CD4-positive, alpha-beta memory T cell (primary cell): ENCODE results near the gene FAM222A. TPM values are rescaled to one million over a fixed set of nuclear protein-coding genes. Genes with fewer than 3 reads are reported as not detected.

Source experiments
- CTCF ChIA-PET: fragments of 350-600 bp; sonication (Branson Sonifier 250); formaldehyde crosslinking; loops from one replicate; lab custom pipeline; 2021; ENCODE audit warnings: inconsistent platforms; ENCODE audit not compliant: partially characterized antibody; lab: Charles Lee
- POLR2A ChIA-PET: fragments of 350-600 bp; sonication (Branson Sonifier 250); formaldehyde crosslinking; loops from one replicate; lab custom pipeline; 2021; ENCODE audit not compliant: partially characterized antibody; lab: Charles Lee
- DNase-seq, 5 donors: peaks; one replicate each; pipeline versions ENCODE4 v3.0.0 to v3.0.0-alpha.2; 2020 to 2022; ENCODE audit warnings: mixed read lengths in 1 of 5
- H3K27ac ChIP-seq: one replicate; pipeline ENCODE4 v1.7.0; 2013; ENCODE audit warnings: low read depth, low read length
- H3K27me3 ChIP-seq: 2 replicates; pipeline ENCODE4 v1.7.0; 2013; ENCODE audit warnings: mild to moderate bottlenecking, low read length, moderate library complexity; ENCODE audit not compliant: insufficient read depth
- H3K36me3 ChIP-seq: 2 replicates; pipeline ENCODE4 v1.7.0; 2013; ENCODE audit warnings: mild to moderate bottlenecking, low read length, moderate library complexity; ENCODE audit not compliant: insufficient read depth
- H3K4me1 ChIP-seq: 2 replicates; pipeline ENCODE4 v1.7.0; 2013; ENCODE audit warnings: mild to moderate bottlenecking, low read length, moderate library complexity; ENCODE audit not compliant: insufficient read depth
- H3K4me3 ChIP-seq, 2 donors: one replicate each; pipeline ENCODE4 v1.7.0; 2013; ENCODE audit warnings: low read length in 2 of 2, mild to moderate bottlenecking in 1 of 2
- H3K9me3 ChIP-seq, 2 donors: one replicate each; pipeline ENCODE4 v1.7.0; 2013; ENCODE audit warnings: low read length in 2 of 2, control low read depth in 1 of 2; ENCODE audit not compliant: control insufficient read depth in 1 of 2
- H3K27ac Mint-ChIP-seq, 7 donors: one replicate each; pipeline ENCODE4 v1.8.0; 2020 to 2021; ENCODE audit warnings: mixed read lengths in 7 of 7, mild to moderate bottlenecking in 6 of 7, inconsistent platforms in 3 of 7, moderate library complexity in 3 of 7
- H3K27me3 Mint-ChIP-seq, 2 donors: one replicate each; pipeline ENCODE4 v1.8.0; 2020 to 2021; ENCODE audit warnings: mixed read lengths in 2 of 2
- H3K36me3 Mint-ChIP-seq, 2 donors: one replicate each; pipeline ENCODE4 v1.8.0; 2020 to 2021; ENCODE audit warnings: mixed read lengths in 2 of 2, inconsistent platforms in 1 of 2, mild to moderate bottlenecking in 1 of 2
- H3K4me1 Mint-ChIP-seq, 4 donors: one replicate each; pipeline ENCODE4 v1.8.0; 2020 to 2021; ENCODE audit warnings: mixed read lengths in 4 of 4, mild to moderate bottlenecking in 1 of 4
- H3K4me3 Mint-ChIP-seq, 8 donors: one replicate each; pipeline ENCODE4 v1.8.0; 2020 to 2021; ENCODE audit warnings: mixed read lengths in 8 of 8, mild to moderate bottlenecking in 7 of 8, moderate library complexity in 6 of 8, inconsistent platforms in 3 of 8
- H3K9me3 Mint-ChIP-seq, 8 donors: one replicate each; pipeline ENCODE4 v1.8.0; 2020 to 2021; ENCODE audit warnings: mixed read lengths in 8 of 8, mild to moderate bottlenecking in 5 of 8, inconsistent platforms in 3 of 8, moderate library complexity in 1 of 8
- intact Hi-C: fragments of 100-400 bp; cut with micrococcal nuclease; formaldehyde crosslinking; loops from one replicate; pipeline ENCODE4 v1.15.1; 2023
- polyA plus RNA-seq, 2 donors: library from polyadenylated mRNA; unstranded; fragments of 300-500 nt; fragmentation: Illumina TruSeq; gene quantifications; one replicate each; pipeline ENCODE4 v1.2.3, GENCODE V29; 2021
- total RNA-seq, 2 experiments: library from RNA; stranded (reverse); gene quantifications; one replicate each; pipeline ENCODE4 v1.2.3, GENCODE V29; 2021

The FAM222A gene
- total and polyA plus RNA-seq, 4 experiments from 2014 or later, result 0.25 to 0.69 (median 0.55) TPM; not detected in 1

DNA sequence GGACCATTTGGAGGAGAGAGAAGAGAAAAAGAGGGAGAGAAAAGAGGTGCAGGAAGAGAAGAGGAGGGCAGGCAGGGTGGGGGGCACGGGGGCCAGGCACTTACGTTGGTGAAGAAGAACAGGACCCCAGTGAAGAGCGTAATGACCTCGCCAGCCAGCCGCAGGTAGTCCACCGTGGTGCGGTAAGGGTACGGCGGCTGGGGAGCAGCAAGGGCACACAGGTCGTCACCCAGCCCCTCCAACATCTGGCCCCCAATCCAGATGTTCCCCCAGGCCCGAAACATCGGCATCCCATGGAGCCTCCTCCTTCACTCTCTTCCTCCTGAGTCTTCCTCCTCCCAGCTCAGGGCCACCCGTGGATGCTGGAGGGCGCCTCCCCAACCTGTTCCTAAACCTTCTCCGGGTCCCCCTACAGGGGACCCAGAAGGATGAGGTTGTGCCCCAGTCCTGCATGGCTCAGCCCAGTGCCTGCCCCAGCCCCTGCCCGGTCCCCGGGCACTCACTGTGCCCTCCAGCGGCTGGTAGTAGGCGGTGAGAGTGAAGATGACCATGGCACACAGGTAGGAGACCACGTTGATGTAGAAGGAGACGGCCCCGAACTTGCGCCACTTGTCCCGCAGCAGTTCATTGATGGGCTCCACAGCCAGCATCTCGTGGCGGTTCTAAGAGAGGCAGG lies 80.3 kb downstream of the FAM222A start:
- DNase-seq, result no peak
- no peaks in the 10 kb centered on the region for H3K36me3 Mint-ChIP-seq
- H3K27me3 Mint-ChIP-seq, result peaks cover 4 to 26% of the 10 kb centered on the region in 2 donors

DNA sequence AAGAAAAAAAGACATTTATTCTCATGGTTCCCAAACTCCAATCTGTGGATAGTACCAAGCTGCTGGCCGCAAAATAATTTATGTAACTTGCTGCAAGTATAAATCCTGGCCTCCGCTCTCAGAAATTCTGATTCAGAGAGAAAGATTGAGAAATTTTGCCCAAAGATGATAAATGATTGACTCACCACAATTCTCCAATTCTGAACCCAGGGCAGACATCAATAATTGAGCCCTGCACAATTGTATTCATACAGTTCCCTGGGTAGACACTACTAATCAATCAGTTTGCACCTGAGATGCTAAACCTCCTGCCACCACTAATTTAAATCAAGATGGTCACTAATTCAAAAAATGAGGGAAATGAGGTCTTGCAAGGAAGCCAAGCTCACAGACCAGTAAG lies 81.4 kb downstream of the FAM222A start:
- Histone ChIP-seq H3K36me3 (no peaks in the 10 kb centered on the region), H3K9me3 (no peaks in the 10 kb centered on the region), H3K4me1 (no peaks in the 10 kb centered on the region), H3K4me3 (no peak overlapping the region), H3K27ac (no peak overlapping the region), H3K27me3 (no peaks in the 10 kb centered on the region)
- intact Hi-C loops, result no loop called here
- no peak overlapping the region for H3K27ac Mint-ChIP-seq
- ChIA-PET POLR2A (no interaction called here), CTCF (interaction anchor here (2.8 kb wide), 1 partner anchor 10 kb away, joined by 13 read pairs; no protein-coding TSS in a partner anchor)
- H3K4me3 Mint-ChIP-seq, result no peak overlapping the region
- peaks cover 4 to 19% of the 10 kb centered on the region in 2 donors for H3K27me3 Mint-ChIP-seq
- no peak for DNase-seq
- no peaks in the 10 kb centered on the region for H3K4me1 Mint-ChIP-seq
- H3K9me3 Mint-ChIP-seq, result peaks cover 0 to under 1% (median 0%) of the 10 kb centered on the region in 8 donors
- H3K36me3 Mint-ChIP-seq, result no peaks in the 10 kb centered on the region

More for the DNA sequence above, 80.3 kb downstream of the FAM222A start:
- Histone ChIP-seq H3K27ac (no peak overlapping the region), H3K4me3 (no peak overlapping the region), H3K27me3 (no peaks in the 10 kb centered on the region), H3K9me3 (no peaks in the 10 kb centered on the region), H3K4me1 (no peaks in the 10 kb centered on the region), H3K36me3 (no peaks in the 10 kb centered on the region)
- Mint-ChIP-seq H3K4me1 (no peaks in the 10 kb centered on the region), H3K4me3 (no peak overlapping the region), H3K9me3 (peaks cover 0 to 1% (median 0%) of the 10 kb centered on the region in 8 donors), H3K27ac (no peak overlapping the region)
- ChIA-PET CTCF (no interaction called here), POLR2A (no interaction called here)
- intact Hi-C loops, result no loop called here

DNA sequence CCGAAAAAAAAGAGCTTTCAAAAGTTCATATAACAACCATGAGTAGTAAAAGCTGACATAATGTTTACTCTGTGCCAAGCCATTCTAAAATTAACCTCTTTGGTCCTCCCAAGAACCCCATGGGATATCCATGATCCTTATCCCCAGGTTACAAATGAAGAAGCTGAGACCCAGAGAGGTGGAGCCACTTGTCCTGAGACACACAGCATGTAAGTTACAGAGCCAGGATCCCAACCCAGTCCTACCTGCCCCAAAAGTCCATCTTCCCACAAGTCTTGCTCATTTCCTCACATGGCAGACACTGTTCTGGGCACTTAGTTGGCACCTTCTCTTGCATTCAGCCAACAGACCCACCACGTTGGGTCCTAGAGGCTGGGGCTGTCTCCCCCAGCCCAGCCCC lies 82.4 kb downstream of the FAM222A start:
- Histone ChIP-seq H3K4me3 (no peak overlapping the region), H3K27ac (no peak overlapping the region), H3K27me3 (no peaks in the 10 kb centered on the region), H3K36me3 (no peaks in the 10 kb centered on the region), H3K9me3 (no peaks in the 10 kb centered on the region), H3K4me1 (no peaks in the 10 kb centered on the region)
- H3K27ac Mint-ChIP-seq, result no peak overlapping the region
- H3K27me3 Mint-ChIP-seq, result peaks cover 4 to 17% of the 10 kb centered on the region in 2 donors
- H3K9me3 Mint-ChIP-seq, result no peaks in the 10 kb centered on the region
- intact Hi-C loops, result no loop called here
- no peaks in the 10 kb centered on the region for H3K36me3 Mint-ChIP-seq
- POLR2A ChIA-PET, result no interaction called here
- no peaks in the 10 kb centered on the region for H3K4me1 Mint-ChIP-seq
- H3K4me3 Mint-ChIP-seq, result no peak overlapping the region
- CTCF ChIA-PET, result interaction anchor here (1.1 to 2.8 kb wide), 3 partner anchors 9 to 85 kb away, joined by 3 to 13 read pairs (median 3); no protein-coding TSS in a partner anchor
- DNase-seq, result no peak

DNA sequence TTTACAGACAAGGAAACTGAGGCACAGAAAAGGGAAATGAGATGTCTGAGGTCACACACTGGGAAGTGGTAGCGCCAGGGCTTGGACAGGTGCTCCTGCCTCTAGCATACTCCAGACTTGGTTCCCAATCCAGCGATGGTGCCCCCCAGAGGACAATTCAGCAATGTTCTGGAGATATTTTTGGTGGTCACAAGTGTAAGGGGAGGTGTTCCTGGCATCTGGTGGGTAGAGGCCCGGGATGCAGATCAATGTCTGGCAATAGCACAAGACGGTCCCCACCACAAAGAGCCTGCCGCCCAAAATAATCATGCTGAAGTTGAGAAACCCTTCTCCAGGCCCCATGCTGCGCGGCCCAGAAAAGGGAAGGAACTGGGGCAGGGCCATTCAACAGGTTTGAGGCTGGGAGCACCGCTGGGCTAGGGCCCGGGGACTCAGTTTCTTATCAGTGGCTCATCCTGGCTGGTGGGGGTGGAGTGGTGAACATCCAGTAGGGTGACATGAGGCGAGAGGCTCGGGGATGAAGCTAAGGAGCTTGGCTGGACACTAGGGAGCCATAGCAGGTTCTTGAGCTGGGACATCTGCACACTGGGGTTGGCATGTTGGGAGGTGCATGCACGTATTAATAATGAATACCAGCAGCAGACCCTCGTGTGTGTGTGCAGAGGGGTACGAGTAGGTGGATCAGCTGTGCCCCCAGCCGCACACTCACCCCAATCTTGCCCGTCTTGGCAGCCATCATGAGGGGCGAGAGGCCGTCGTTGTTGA lies 84.5 kb downstream of the FAM222A start:
- no peaks in the 10 kb centered on the region for H3K9me3 Mint-ChIP-seq
- no peak overlapping the region for H3K27ac ChIP-seq
- no peak overlapping the region for H3K4me3 ChIP-seq
- peaks cover 0 to 14% of the 10 kb centered on the region in 2 donors for H3K27me3 Mint-ChIP-seq
- H3K27ac Mint-ChIP-seq, result no peak overlapping the region
- no peak for DNase-seq
- no peaks in the 10 kb centered on the region for H3K36me3 Mint-ChIP-seq
- no peaks in the 10 kb centered on the region for H3K9me3 ChIP-seq
- CTCF ChIA-PET, result interaction anchor here (1.0 kb wide), 1 partner anchor 200 kb away, joined by 3 read pairs; no protein-coding TSS in a partner anchor
- no peaks in the 10 kb centered on the region for H3K27me3 ChIP-seq
- intact Hi-C loops, result no loop called here
- no peaks in the 10 kb centered on the region for H3K36me3 ChIP-seq
- POLR2A ChIA-PET, result no interaction called here
- H3K4me1 ChIP-seq, result no peaks in the 10 kb centered on the region
- H3K4me3 Mint-ChIP-seq, result no peak overlapping the region
- no peaks in the 10 kb centered on the region for H3K4me1 Mint-ChIP-seq

DNA sequence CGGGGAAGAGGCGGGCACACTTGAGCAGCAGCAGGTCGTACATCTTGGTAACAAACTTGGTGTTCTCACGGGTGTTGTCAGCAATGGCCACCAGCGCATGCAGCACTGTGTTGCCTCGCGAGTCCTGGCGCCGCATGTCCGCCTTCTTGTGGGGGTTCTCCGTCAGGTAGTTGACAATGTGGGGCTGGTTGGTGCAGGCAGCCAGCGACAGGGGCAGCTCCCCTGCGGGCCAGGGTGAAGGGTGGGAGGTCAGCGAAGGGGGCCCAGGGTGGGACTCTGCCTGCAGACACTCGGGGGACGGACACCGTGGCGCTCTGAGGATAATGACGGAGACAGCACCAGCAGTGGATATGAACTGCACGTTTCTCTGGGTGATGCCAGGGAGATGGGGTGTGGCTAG lies 85.1 kb downstream of the FAM222A start:
- no peak for DNase-seq
- Mint-ChIP-seq H3K27me3 (peaks cover 0 to 8% of the 10 kb centered on the region in 2 donors), H3K27ac (no peak overlapping the region), H3K4me1 (no peaks in the 10 kb centered on the region), H3K36me3 (no peaks in the 10 kb centered on the region), H3K9me3 (no peaks in the 10 kb centered on the region), H3K4me3 (no peak overlapping the region)
- Histone ChIP-seq H3K36me3 (no peaks in the 10 kb centered on the region), H3K4me1 (no peaks in the 10 kb centered on the region), H3K4me3 (no peak overlapping the region), H3K9me3 (no peaks in the 10 kb centered on the region), H3K27me3 (no peaks in the 10 kb centered on the region), H3K27ac (no peak overlapping the region)
- ChIA-PET POLR2A (no interaction called here), CTCF (no interaction called here)
- intact Hi-C loops, result no loop called here

DNA sequence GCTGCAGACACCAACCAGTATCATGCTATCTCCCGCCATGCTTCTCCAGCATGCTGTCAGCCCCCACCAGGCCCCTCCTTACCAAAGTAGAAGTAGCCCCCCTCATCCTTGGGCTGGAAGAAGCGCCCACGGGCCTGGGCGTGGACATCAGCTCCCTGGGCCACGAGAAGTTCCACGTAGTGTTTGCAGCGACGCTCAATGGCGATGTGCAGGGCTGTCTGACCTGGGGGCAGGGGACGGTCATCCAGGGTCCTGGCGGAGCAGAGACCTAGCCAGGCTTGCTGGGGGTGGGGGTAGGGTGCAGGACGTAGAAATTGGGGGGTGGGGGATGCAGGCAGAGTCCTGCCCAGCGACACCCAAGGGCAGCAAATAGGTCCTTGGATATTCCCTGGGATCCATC lies 86.9 kb downstream of the FAM222A start:
- DNase-seq, result no peak
- H3K27me3 Mint-ChIP-seq, result peaks cover 1 to 2% of the 10 kb centered on the region in 2 donors
- no peak overlapping the region for H3K4me3 ChIP-seq
- no peaks in the 10 kb centered on the region for H3K36me3 ChIP-seq
- intact Hi-C loops, result no loop called here
- no peaks in the 10 kb centered on the region for H3K27me3 ChIP-seq
- ChIA-PET CTCF (interaction anchor here (1.1 kb wide), 1 partner anchor 45 kb away, joined by 4 read pairs; no protein-coding TSS in a partner anchor), POLR2A (no interaction called here)
- no peaks in the 10 kb centered on the region for H3K9me3 ChIP-seq
- no peaks in the 10 kb centered on the region for H3K36me3 Mint-ChIP-seq
- H3K27ac Mint-ChIP-seq, result no peak overlapping the region
- no peak overlapping the region for H3K27ac ChIP-seq
- H3K4me1 Mint-ChIP-seq, result peaks cover 0 to 1% (median 0%) of the 10 kb centered on the region in 4 donors
- no peak overlapping the region for H3K4me3 Mint-ChIP-seq
- no peaks in the 10 kb centered on the region for H3K9me3 Mint-ChIP-seq
- H3K4me1 ChIP-seq, result no peaks in the 10 kb centered on the region

DNA sequence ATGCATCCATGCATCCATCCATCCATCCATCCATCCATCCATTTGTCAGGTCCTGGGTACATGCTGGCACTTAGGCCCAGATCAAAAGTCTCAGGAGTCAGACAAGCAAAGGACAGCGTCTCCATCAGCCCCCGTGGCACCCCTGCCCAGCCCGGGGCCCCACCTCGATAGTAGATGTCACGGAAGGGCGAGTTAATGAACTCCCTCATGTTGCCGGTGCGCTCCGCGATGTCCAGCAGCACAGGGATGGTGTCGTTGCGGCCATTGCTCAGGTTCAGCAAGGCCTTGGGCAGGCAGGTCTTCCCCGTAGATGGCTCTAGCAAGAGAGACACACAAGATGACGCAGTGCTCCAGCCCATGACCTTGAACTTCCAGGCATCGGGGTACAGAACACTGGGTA lies 89.2 kb downstream of the FAM222A start:
- Histone ChIP-seq H3K9me3 (no peaks in the 10 kb centered on the region), H3K27me3 (no peaks in the 10 kb centered on the region), H3K4me1 (no peaks in the 10 kb centered on the region), H3K27ac (no peak overlapping the region), H3K36me3 (no peaks in the 10 kb centered on the region), H3K4me3 (no peak overlapping the region)
- Mint-ChIP-seq H3K27ac (peak overlapping the region in 1 of 7 donors; percentile 51), H3K27me3 (peaks cover 0 to 1% of the 10 kb centered on the region in 2 donors), H3K4me3 (no peak overlapping the region), H3K4me1 (peaks cover 0 to 1% (median 0%) of the 10 kb centered on the region in 4 donors), H3K9me3 (no peaks in the 10 kb centered on the region), H3K36me3 (no peaks in the 10 kb centered on the region)
- ChIA-PET POLR2A (no interaction called here), CTCF (interaction anchor here (1.7 to 6.1 kb wide), 3 partner anchors 42 to 80 kb away, joined by 5 to 86 read pairs (median 29); partner anchors contain the start of gene GLTP)
- intact Hi-C loops, result no loop called here
- DNase-seq, result no peak
